NAMALWA (cell line): Measurements from ENCODE around the gene ACACB.

Experiments
- DNase-seq: peaks from one replicate; pipeline ENCODE4 v3.0.0-alpha.2; 2015; ENCODE audit warnings: low spot score

Gene ACACB

GRCh38 chr12:109279525-109279924 lies 163.1 kb downstream of the ACACB start:
- no peak for DNase-seq

- DNase-seq, result no peak
Observed at GRCh38 chr12:109281452-109281851, 165.1 kb downstream of the ACACB start.

- no peak for DNase-seq
Observed at GRCh38 chr12:109284392-109284791, 168.0 kb downstream of the ACACB start.

- DNase-seq, result no peak
Observed at GRCh38 chr12:109286252-109286651, 169.9 kb downstream of the ACACB start.

- no peak for DNase-seq
Observed at GRCh38 chr12:109286652-109287051, 170.3 kb downstream of the ACACB start.

- DNase-seq, result no peak
Observed at GRCh38 chr12:109287181-109287580, 170.8 kb downstream of the ACACB start.

- DNase-seq, result no peak
Observed at GRCh38 chr12:109287811-109288469, 171.6 kb downstream of the ACACB start.

- no peak for DNase-seq
Observed at GRCh38 chr12:109288571-109288970, 172.2 kb downstream of the ACACB start.

GRCh38 chr12:109289004-109289403 lies 172.6 kb downstream of the ACACB start:
- peak; percentile 16 for DNase-seq

GRCh38 chr12:109289551-109289950 lies 173.2 kb downstream of the ACACB start:
- no peak for DNase-seq

- no peak for DNase-seq
Observed at GRCh38 chr12:109290061-109290460, 173.7 kb downstream of the ACACB start.

GRCh38 chr12:109291117-109291516 lies 174.7 kb downstream of the ACACB start:
- DNase-seq, result no peak

- no peak for DNase-seq
Observed at GRCh38 chr12:109291521-109292341, 175.3 kb downstream of the ACACB start.

- DNase-seq, result no peak
Observed at GRCh38 chr12:109292342-109292711, 175.9 kb downstream of the ACACB start.

GRCh38 chr12:109293106-109293505 lies 176.7 kb downstream of the ACACB start:
- no peak for DNase-seq

GRCh38 chr12:109294286-109294796 lies 178.0 kb downstream of the ACACB start:
- no peak for DNase-seq

GRCh38 chr12:109295764-109296425 lies 179.5 kb downstream of the ACACB start:
- DNase-seq, result no peak

GRCh38 chr12:109296431-109296830 lies 180.0 kb downstream of the ACACB start:
- DNase-seq, result no peak

GRCh38 chr12:109299849-109300248 lies 183.5 kb downstream of the ACACB start:
- DNase-seq, result no peak

- DNase-seq, result no peak
Observed at GRCh38 chr12:109301643-109302168, 185.3 kb downstream of the ACACB start.

GRCh38 chr12:109302358-109302757 lies 186.0 kb downstream of the ACACB start:
- DNase-seq, result peak; percentile 63

- DNase-seq, result no peak
Observed at GRCh38 chr12:109302770-109303169, 186.4 kb downstream of the ACACB start.

GRCh38 chr12:109304485-109304884 lies 188.1 kb downstream of the ACACB start:
- DNase-seq, result peak; percentile 36
